ENCODE results near the gene C4B.
"Not testable (repeated sequence)": the region's sequence is repeated elsewhere in the genome, so short reads cannot be mapped to it uniquely, and the experiment has no call there.

Gene C4B

DNA sequence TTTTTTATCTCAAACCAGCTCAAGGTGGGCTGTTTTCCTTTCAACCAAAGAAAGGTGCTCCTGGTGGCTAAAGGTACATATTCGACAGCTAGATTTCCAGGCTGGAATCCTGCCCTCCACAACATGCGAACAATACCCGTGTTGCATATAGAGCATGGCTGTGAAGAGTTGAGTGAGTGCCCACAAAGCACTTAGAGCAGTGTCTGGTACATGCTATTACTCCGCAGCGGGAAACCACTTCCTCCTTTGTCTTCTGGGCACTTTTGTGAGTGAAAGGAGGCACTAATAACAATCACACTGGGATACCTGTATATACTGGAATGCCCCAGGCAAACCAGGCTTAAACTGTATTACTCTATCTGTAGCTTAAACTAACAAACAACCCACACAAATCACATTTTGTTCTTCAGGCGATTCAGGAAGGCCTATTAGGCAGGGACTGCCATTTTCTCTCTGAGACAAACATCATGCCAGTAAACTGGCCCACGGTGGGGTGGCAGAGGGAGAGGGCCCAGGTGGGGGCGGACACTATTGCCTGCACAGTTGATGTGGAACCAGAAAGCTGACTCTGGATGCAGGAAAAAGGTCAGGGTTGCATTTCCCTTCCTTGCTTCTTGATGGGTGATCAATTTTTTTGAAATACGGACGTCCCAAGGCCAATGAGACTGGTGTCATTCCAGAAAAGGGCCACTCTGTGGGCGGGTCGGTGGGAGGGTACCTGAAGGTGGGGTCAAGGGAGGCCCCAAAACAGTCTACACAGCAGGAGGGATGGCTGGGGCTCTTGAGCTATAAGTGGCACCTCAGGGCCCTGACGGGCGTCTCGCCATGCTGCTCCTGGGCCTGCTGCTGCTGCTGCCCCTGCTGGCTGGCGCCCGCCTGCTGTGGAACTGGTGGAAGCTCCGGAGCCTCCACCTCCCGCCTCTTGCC is 23.3 kb downstream of the C4B start, which contains the start of gene CYP21A2:
CYP21A2 (plus strand) TSS at position 818 of the 927 bp plus-strand sequence; CDS start at position 826, 8 bp downstream.
- not testable (repeated sequence) for DNase-seq

GRCh38 chr6:32038878-32039277 is 24.3 kb downstream of the C4B start:
- DNase-seq = not testable (repeated sequence)

- not testable (repeated sequence) for DNase-seq
Measured at GRCh38 chr6:32039321-32040274, 25.0 kb downstream of the C4B start.

- not testable (repeated sequence) for DNase-seq
Measured at GRCh38 chr6:32040299-32041049, 25.9 kb downstream of the C4B start.

DNA sequence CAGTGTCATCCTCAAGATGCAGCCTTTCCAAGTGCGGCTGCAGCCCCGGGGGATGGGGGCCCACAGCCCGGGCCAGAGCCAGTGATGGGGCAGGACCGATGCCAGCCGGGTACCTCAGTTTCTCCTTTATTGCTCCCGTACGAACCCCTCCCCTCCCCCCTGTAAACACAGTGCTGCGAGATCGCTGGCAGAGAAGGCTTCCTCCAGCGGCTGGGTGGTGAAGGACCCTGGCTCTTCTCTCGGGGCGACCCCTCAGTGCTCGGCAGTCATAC is 26.4 kb downstream of the C4B start:
- not testable (repeated sequence) for DNase-seq

GRCh38 chr6:32041385-32041784 is 26.8 kb downstream of the C4B start:
- not testable (repeated sequence) for DNase-seq

DNA sequence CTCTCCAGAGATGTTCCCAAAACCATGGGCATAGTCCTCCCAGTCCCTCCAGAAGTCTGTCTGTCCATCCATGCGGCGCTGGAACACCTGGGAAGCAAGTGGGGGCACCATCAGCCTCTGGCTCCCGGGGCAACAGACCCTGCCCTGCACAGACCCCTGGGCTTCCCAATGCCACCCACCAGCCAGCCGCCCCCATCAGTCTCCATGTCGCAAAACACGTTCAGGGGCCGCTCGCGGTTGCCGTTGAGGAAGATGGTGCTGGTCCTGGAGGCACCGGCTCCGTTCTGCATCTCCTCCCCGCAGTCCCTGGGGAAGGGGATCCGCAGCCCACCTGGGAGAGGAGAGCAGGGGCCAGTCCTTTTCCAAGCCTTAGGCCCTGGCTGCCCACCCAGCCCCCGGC is 27.7 kb downstream of the C4B start:
- not testable (repeated sequence) for DNase-seq

GRCh38 chr6:32043589-32044380 is 29.2 kb downstream of the C4B start:
- not testable (repeated sequence) for DNase-seq

DNA sequence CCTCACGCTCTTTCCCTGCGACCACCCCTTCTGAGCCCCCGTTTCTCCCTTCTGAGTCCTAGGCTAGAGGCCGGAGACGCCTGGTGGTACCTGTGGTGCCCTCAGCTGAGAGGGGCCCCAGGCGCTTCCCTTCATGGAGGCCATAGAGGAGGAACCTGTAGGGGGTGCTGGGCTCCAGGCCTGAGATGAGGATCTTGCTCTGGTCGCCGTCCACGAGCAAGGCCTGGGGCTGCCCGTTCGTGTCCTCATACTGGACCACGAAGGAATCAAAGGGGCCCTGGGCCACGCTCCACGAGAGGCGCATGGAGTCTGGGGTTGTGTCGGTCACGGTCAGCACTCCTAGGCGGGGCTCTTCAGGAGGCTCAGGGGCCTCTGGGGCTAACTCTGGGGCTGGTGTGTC is 30.3 kb downstream of the C4B start:
- DNase-seq = not testable (repeated sequence)

- no peak for DNase-seq
Measured at GRCh38 chr6:32045811-32046449, 31.3 kb downstream of the C4B start.

- DNase-seq = no peak
Measured at GRCh38 chr6:32046450-32047083, 32.0 kb downstream of the C4B start.

GRCh38 chr6:32047084-32047478 is 32.5 kb downstream of the C4B start:
- DNase-seq = no peak

DNA sequence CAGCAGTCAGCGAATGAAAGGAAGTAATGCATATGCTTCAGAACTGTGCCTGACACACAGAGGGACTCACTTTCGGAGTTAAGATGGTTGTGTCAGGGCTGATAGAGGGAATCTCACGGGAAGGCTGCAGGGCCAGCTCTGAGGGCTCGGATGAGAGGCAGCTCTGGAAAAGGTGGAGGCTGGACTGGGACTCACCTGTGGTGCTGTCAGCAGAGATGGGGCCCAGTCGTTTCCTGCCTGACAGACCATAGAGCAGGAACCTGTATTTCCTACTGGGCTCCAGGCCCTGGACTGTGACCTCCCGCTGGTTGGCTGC is 32.9 kb downstream of the C4B start:
- no peak for DNase-seq

- DNase-seq = peak; percentile 65
Measured at GRCh38 chr6:32047855-32048766, 33.5 kb downstream of the C4B start.

GRCh38 chr6:32049149-32049548 is 34.6 kb downstream of the C4B start:
- DNase-seq = not testable (repeated sequence)

DNA sequence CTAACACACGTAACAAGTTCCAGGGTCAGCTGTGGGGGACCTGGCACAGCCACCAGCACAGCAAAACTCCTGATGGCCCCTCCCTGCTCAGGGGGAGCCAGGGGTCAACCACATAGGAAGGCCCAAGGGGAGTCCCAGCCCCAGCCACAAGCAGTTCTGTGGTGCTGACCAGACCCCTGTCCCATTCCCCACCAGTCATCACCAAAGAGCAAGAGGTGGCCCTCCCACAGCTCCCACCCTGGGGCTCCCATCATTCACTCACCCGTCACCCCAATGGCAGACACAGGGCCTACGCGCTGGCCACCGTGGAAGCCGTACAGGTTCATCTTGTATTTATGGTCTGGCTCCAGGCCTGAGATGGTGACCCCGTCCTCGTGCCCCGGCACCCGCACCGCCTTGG is 35.1 kb downstream of the C4B start:
- DNase-seq = not testable (repeated sequence)

DNA sequence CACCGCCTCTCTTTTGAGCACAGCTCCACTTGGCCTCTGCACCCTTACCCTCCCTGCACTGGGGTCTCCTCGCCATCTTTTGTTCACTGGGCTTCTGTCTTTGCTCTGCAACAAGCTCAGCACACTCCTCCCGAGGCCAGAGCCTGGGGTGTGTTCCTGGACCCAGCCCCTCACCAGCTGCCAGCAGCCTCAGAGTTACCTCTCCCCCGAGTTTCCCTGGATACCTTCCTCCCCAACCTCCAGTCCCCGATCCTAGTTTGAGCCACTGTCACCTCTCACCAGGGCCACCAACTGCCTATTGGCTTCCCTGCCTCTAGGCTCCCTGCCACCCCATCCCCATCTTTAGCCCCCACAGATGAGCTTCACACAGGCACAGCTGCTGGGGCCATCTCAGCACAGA is 36.0 kb downstream of the C4B start:
- no peak for DNase-seq

GRCh38 chr6:32052626-32053025 is 38.0 kb downstream of the C4B start:
- DNase-seq = not testable (repeated sequence)

- not testable (repeated sequence) for DNase-seq
Measured at GRCh38 chr6:32053314-32053713, 38.7 kb downstream of the C4B start.

- DNase-seq = not testable (repeated sequence)
Measured at GRCh38 chr6:32055756-32056155, 41.2 kb downstream of the C4B start.

Data from CD4-positive, alpha-beta T cell treated with Interleukin-10 for 1 hour (primary cell).